GM18951 (cell line): ENCODE results near the gene LAMB4.
"Not testable (repeated sequence)": the region's sequence is repeated elsewhere in the genome, so short reads cannot be mapped to it uniquely, and the experiment has no call there.

Experiments
- POLR2A ChIP-seq: IDR thresholded peaks from 4 replicates; pipeline ENCODE4 v1.6.1; 2011; ENCODE audit warnings: mild to moderate bottlenecking; ENCODE audit not compliant: insufficient read length, insufficient read depth; ENCODE audit errors: extremely low read depth
- in situ Hi-C: fragments of 300-500 bp; cut with MboI; formaldehyde crosslinking; loops from one replicate; pipeline ENCODE4 v1.12.0; 2022; ENCODE audit warnings: low sequenced_read_pairs, mixed read lengths, inconsistent platforms; ENCODE audit not compliant: unreplicated experiment

LAMB4 gene

GRCh38 chr7:108049962-108050361 lies 80.2 kb downstream of the LAMB4 start:
- no peak for TF ChIP-seq POLR2A
- in situ Hi-C loops, result no loop called here

DNA sequence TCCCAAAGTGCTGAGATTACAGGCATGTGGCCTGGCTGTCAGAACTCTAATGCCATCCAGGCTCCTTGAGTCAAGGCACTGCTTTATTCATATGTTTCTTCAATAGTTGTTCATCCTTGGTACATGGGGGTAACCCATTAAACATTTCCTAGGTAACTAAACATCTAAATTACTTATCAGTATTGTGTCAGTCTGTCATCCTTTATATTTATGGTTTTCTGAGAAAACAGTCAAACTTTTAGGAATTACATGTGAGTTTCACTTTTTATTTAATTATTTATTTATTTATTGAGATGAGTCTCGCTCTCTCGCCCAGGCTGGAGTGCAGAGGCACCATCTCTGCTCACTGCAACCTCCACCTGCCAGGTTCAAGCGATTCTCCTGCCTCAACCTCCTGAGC lies 81.7 kb downstream of the LAMB4 start:
- in situ Hi-C loops, result no loop called here
- no peak for TF ChIP-seq POLR2A

GRCh38 chr7:108046952-108047506 lies 83.1 kb downstream of the LAMB4 start:
- in situ Hi-C loops, result no loop called here

GRCh38 chr7:108045669-108046068 lies 84.5 kb downstream of the LAMB4 start:
- no peak for TF ChIP-seq POLR2A
- in situ Hi-C loops, result no loop called here

More at GRCh38 chr7:108046952-108047506, 83.1 kb downstream of the LAMB4 start:
- TF ChIP-seq POLR2A, result no peak

DNA sequence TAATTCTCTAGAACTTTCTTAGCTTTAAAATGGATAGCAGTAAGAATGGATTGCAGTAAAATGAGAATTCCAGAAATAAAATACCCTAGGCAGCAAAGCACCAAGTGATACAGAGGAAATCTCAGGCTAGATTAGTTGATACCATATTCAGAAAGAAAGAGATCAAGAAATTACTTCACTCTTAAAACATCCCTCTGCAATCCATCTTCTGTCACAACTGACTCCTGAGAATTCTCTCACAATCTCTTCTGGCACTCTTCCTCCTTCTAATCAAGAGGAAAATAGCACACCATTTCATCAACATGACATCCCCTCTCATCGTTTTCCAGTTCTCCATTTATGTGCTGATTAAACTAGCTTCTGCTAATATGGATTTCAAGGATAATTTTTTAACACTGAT lies 85.0 kb downstream of the LAMB4 start:
- in situ Hi-C loops, result no loop called here
- TF ChIP-seq POLR2A, result no peak

- in situ Hi-C loops, result no loop called here
- no peak for TF ChIP-seq POLR2A
Observed at GRCh38 chr7:108044345-108044744, 85.8 kb downstream of the LAMB4 start.

DNA sequence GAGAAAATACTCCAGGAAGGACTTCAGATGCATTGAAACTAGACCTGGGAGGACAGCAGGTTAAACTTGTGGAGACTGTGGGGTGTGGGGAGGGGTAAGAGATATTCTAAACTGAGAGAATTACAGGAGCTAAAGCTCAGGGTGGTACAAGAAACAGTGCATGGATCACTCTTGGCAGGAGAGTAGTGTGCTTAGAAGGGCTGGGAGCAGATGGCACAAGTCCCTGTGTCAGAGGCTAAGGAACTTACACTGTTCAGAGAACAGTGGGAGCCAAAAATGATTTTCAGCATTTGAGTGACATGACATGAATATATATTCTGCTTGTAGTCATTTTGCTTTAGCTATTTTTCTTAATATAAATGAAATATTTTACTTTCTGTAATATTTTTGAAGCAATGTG lies 91.2 kb downstream of the LAMB4 start:
- TF ChIP-seq POLR2A, result no peak

GRCh38 chr7:108037741-108038140 lies 92.4 kb downstream of the LAMB4 start:
- no peak for TF ChIP-seq POLR2A
- in situ Hi-C loops, result no loop called here

More for the DNA sequence above, 91.2 kb downstream of the LAMB4 start:
- in situ Hi-C loops, result no loop called here

GRCh38 chr7:108037140-108037539 lies 93.0 kb downstream of the LAMB4 start:
- TF ChIP-seq POLR2A, result no peak

DNA sequence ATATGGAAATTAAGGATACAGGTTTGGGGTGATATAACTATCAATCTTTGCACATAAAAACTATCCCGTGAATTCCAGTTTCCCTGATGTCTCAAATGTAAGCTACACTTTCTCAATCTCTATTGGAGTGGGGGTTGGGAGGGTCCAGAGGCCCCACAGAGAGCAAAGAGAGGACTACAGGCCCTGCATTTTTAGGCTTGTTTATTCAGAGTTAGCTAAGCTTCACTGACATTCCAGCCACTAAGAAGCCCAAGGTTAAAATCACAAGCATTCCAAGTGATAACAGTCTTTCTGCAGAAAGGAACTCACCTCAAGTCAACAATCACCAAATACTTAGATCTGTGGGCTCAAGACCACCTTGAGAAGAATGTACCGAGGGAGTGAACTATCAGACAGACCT lies 95.6 kb downstream of the LAMB4 start:
- in situ Hi-C loops, result no loop called here
- TF ChIP-seq POLR2A, result no peak

More at GRCh38 chr7:108037140-108037539, 93.0 kb downstream of the LAMB4 start:
- in situ Hi-C loops, result no loop called here

DNA sequence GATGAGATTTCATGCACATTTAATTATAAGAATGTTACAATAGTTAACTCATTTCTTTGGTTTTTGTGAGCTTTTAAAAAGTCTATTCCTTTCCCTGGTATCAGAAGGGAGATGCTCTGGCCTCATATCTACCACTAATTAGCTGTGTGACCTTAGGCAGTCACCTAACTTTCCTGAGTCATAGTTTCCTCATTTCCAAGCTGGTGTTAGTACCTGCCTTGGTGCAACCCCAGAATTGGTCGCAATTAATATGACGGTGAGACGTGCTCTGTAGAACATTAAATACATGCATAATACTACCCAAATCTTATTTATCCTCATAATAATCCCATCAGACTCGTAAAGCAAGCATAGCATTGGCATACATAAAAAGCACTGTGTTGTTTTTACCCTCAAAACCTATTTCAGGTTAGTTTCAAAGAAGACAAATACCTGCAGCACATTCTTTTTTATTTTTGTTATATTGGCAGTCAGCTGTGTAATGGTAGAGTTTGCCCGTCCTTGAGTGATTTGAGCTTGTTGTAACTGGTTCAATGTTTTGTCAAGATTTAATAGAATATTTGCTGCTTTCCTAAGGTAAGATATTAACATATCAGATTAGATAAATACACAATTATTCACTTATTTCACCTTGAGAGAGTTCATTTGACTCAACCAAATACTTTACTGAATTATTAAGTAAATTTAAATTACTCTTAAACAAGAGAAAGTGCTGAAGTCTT lies 96.2 kb downstream of the LAMB4 start:
- TF ChIP-seq POLR2A, result no peak
- in situ Hi-C loops, result no loop called here

DNA sequence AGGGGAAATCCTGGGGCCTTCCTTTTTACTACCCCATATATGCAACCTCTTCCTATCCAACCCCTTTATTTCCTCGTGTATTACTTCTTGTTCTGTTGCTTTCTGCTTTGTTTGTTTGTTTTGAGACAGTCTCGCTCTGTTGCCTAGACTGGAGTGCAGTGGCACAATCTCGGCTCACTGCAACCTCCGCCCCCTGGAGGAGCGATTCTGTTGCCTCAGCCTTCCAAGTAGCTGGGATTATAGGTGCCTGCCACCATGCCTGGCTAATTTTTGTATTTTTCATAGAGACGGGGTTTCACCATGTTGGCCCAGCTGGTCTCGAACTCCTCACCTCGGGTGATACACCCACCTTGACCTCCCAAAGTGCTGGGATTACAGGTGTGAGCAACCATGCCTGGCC lies 96.9 kb downstream of the LAMB4 start:
- in situ Hi-C loops, result not testable (repeated sequence)

GRCh38 chr7:108030516-108030915 lies 99.6 kb downstream of the LAMB4 start:
- TF ChIP-seq POLR2A, result no peak
- in situ Hi-C loops, result no loop called here

GRCh38 chr7:108029034-108029433 lies 101.1 kb downstream of the LAMB4 start:
- in situ Hi-C loops, result no loop called here
- no peak for TF ChIP-seq POLR2A

GRCh38 chr7:108028111-108028510 lies 102.0 kb downstream of the LAMB4 start:
- no peak for TF ChIP-seq POLR2A
- in situ Hi-C loops, result no loop called here

- in situ Hi-C loops, result no loop called here
- no peak for TF ChIP-seq POLR2A
Observed at GRCh38 chr7:108027239-108027638, 102.9 kb downstream of the LAMB4 start.
